ENCODE results near the gene FGD2. TPM values are rescaled to one million over a fixed set of nuclear protein-coding genes. Genes with fewer than 3 reads are reported as not detected.
A peak's percentile ranks its signal among the peaks of the same experiment; 100 is the strongest.

FGD2 gene
- total and polyA plus RNA-seq, 2 of the 4 experiments (the other 2 are of a cell fraction), result 0.07 TPM; not detected in 1

DNA sequence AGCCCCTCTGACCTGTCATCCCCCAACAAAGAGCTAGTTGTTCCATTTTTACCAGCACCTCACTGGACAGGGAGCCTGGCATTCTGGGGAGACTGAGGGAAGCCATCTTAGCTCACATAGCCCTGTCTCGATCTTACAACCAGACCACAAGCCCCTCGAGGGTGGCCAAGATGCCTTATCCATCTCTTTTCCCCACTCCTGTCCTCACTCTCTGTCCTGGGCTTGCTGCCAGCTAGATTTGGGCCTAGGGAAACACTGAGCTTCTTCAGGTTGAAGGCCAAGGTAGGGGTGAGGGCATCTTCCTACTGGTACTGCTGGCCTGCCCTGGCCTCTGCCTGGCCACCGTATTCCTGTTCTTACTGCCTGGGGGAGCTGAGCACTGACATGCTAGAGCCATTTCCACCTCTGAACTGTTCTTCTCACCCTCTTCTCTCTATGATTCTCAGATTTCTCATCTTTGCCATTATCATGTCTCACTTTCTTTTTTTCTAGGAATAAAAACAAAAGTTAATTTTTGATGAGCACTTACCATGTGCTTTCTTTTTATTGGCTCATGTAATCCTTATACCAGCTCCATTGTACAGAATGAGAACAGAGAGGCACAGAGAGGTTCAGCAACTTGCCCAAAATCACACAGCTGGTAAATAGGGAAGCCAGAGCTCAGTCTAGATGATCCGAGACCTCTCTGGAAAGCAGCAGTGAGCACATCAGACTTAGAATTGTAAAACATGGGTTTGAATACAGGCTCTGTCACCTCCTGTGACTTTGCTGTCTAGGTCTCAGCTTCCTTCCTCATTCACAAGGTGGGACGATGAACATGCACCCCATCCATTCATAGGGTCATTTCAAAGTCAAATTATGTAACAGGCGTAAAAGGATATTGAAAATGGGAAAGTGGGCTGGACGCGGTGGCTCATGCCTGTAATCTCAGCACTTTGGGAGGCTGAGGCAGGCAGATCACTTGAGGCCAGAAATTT, 28.7 kb downstream of the FGD2 start:
- ATAC-seq (ENCODE audit: low read depth), result no peak
- BruUV-seq (replicated peaks), result no TSS peak
- POLR2A ChIA-PET (ENCODE audit: unreplicated experiment), result interaction anchor here (0.7 kb wide), 1 partner anchor 143 kb away, joined by 4 read pairs; no protein-coding TSS in a partner anchor
- Histone ChIP-seq H3K27me3 (ENCODE audit: control insufficient read depth, insufficient read depth, low read length) (peaks cover 8% of the 10 kb centered on the region), H2BK5ac (ENCODE audit: low read depth, low read length, poor library complexity, severe bottlenecking) (no peak overlapping the region), H3K79me1 (ENCODE audit: low read depth in 1 of 2, low read length in 2 of 2) (no peaks in the 10 kb centered on the region), H3K4me1 (ENCODE audit: control insufficient read depth, insufficient read depth, low read length) (no peaks in the 10 kb centered on the region; the same call in 1 of the 2 replicates), H2AK5ac (ENCODE audit: low read depth, low read length) (no peak overlapping the region), H3K18ac (ENCODE audit: low read depth, low read length) (no peak overlapping the region), H2BK120ac (ENCODE audit: low read depth, low read length) (no peak overlapping the region), H3K23ac (ENCODE audit: low read depth, low read length) (no peak overlapping the region), H4K5ac (ENCODE audit: low read depth, low read length) (no peak overlapping the region), H4K8ac (ENCODE audit: low read depth in 2 of 2, low read length in 2 of 2) (no peak overlapping the region), H2BK15ac (ENCODE audit: low read depth, low read length) (no peak overlapping the region), H3K9me3 (ENCODE audit: control insufficient read depth, insufficient read depth, low read length) (no peaks in the 10 kb centered on the region), H3K4me2 (ENCODE audit: low read depth, low read length) (no peak overlapping the region), H3K4ac (ENCODE audit: low read depth, low read length) (no peak overlapping the region), H3K9ac (ENCODE audit: low read depth, low read length) (no peak overlapping the region), H3K36me3 (ENCODE audit: control insufficient read depth, insufficient read depth, low read length) (no peaks in the 10 kb centered on the region), H2BK20ac (ENCODE audit: low read depth, low read length) (no peak overlapping the region), H2AK9ac (replicated peaks; ENCODE audit: low read depth, low read length, poor library complexity) (peak overlapping the region; percentile 9), H2AFZ (replicated peaks; ENCODE audit: low read length, poor library complexity) (peak overlapping the region; percentile 5), H3K4me3 (ENCODE audit: insufficient read depth, low read depth, low read length) (no peak overlapping the region), H3K27ac (ENCODE audit: insufficient read depth, low read length) (no peak overlapping the region), H3K14ac (replicated peaks; ENCODE audit: low read depth, low read length) (no peak overlapping the region), H4K20me1 (ENCODE audit: insufficient read depth, low read length) (no peaks in the 10 kb centered on the region), H3K9me1 (ENCODE audit: insufficient read depth, low read length) (no peaks in the 10 kb centered on the region), H4K91ac (ENCODE audit: insufficient read depth, low read depth, low read length) (no peak overlapping the region), H3K56ac (ENCODE audit: extremely low read depth, insufficient read depth, low read length) (no peak overlapping the region)
- TF ChIP-seq RCOR1 (IDR thresholded peaks at IDR 0.05; ENCODE audit: insufficient replicate concordance, low read length) (no peak), MAZ (IDR thresholded peaks at IDR 0.05; ENCODE audit: borderline replicate concordance, low read depth, low read length) (no peak), MXI1 (IDR thresholded peaks at IDR 0.05; ENCODE audit: borderline replicate concordance, low read depth, low read length) (no peak), SMC3 (IDR thresholded peaks at IDR 0.05; ENCODE audit: low read depth, low read length) (no peak), BHLHE40 (IDR thresholded peaks at IDR 0.05; ENCODE audit: low read depth, low read length) (no peak), RFX5 (IDR thresholded peaks at IDR 0.05; ENCODE audit: low read depth, low read length) (no peak), RAD21 (IDR thresholded peaks at IDR 0.05; ENCODE audit: low read length) (no peak), FOS (IDR thresholded peaks at IDR 0.05; ENCODE audit: low read depth, low read length) (no peak), POLR2A (IDR thresholded peaks at IDR 0.05; ENCODE audit: low read depth, low read length) (no peak)
- no peak for DNase-seq
- 93% methylated on average over 3 of the region's 8 CpGs; no CpG with 5 or more reads in 1 of the 2 experiments for WGBS, 2 experiments (ENCODE audit: extremely low coverage in 2 of 2, insufficient read length in 1 of 2)
- intact Hi-C loops (cut with micrococcal nuclease), result no loop called here
- CTCF ChIA-PET, result interaction anchor here (0.7 to 1.1 kb wide), 2 partner anchors 9 to 17 kb away, joined by 3 to 4 read pairs; no protein-coding TSS in a partner anchor
- dilution Hi-C loops (cut with HindIII; ENCODE audit: low sequenced_read_pairs, unreplicated experiment), result no loop called here
- in situ Hi-C loops (cut with MboI; ENCODE audit: low sequenced_read_pairs), result no loop called here
